ENCODE measurements around the gene P3H4.

- TF ChIP-seq TAF1 (IDR thresholded peaks at IDR 0.05; ENCODE audit: low read depth): no peak
- no peak for TF ChIP-seq CTCF (IDR thresholded peaks at IDR 0.05; ENCODE audit: poor library complexity, severe bottlenecking)
- TF ChIP-seq POLR2AphosphoS5 (IDR thresholded peaks at IDR 0.05): no peak
- no peak for TF ChIP-seq EZH2 (IDR thresholded peaks at IDR 0.05; ENCODE audit: borderline replicate concordance, insufficient read depth, low read length, poor library complexity, severe bottlenecking)
- no peak for TF ChIP-seq SMC3 (conservative IDR thresholded peaks at IDR 0.05; ENCODE audit: poor library complexity)
- TF ChIP-seq RAD21 (conservative IDR thresholded peaks at IDR 0.05): no peak
Measured at GRCh38 chr17:41772218-41772585, 39.5 kb downstream of the P3H4 start.
